Measurements from ENCODE around the gene DOLK.

DOLK gene

GRCh38 chr9:128929560-128929959 is 17.8 kb downstream of the DOLK start:
- DNase-seq: no peak

- DNase-seq: no peak
Observed at GRCh38 chr9:128928624-128929023, 18.8 kb downstream of the DOLK start.

GRCh38 chr9:128927731-128928411 is 19.5 kb downstream of the DOLK start:
- peak; percentile 76 for DNase-seq

- DNase-seq: no peak
Observed at GRCh38 chr9:128923493-128923883, 23.9 kb downstream of the DOLK start.

GRCh38 chr9:128921881-128922763 is 25.3 kb downstream of the DOLK start:
- no peak for DNase-seq

- no peak for DNase-seq
Observed at GRCh38 chr9:128920381-128921058, 26.9 kb downstream of the DOLK start, which contains the start of gene PHYHD1. TSS of gene PHYHD1 (plus strand) at chr9:128920982. CDS start at chr9:128922324, 1,342 bp downstream.

- no peak for DNase-seq
Observed at GRCh38 chr9:128919402-128920089, 27.9 kb downstream of the DOLK start.

- no peak for DNase-seq
Observed at GRCh38 chr9:128918921-128919320, 28.5 kb downstream of the DOLK start.

- no peak for DNase-seq
Observed at GRCh38 chr9:128917151-128917849, 30.1 kb downstream of the DOLK start.

GRCh38 chr9:128916745-128917144 is 30.7 kb downstream of the DOLK start:
- DNase-seq: no peak

- DNase-seq: no peak
Observed at GRCh38 chr9:128916204-128916603, 31.2 kb downstream of the DOLK start.

GRCh38 chr9:128913995-128914772 is 33.2 kb downstream of the DOLK start:
- no peak for DNase-seq

GRCh38 chr9:128913048-128913900 is 34.1 kb downstream of the DOLK start:
- no peak for DNase-seq

GRCh38 chr9:128912270-128912853 is 35.0 kb downstream of the DOLK start:
- no peak for DNase-seq

GRCh38 chr9:128911529-128912035 is 35.8 kb downstream of the DOLK start:
- no peak for DNase-seq

GRCh38 chr9:128910906-128911305 is 36.5 kb downstream of the DOLK start:
- no peak for DNase-seq

GRCh38 chr9:128909859-128910258 is 37.5 kb downstream of the DOLK start:
- no peak for DNase-seq

GRCh38 chr9:128908372-128908771 is 39.0 kb downstream of the DOLK start:
- no peak for DNase-seq

GRCh38 chr9:128906741-128907140 is 40.7 kb downstream of the DOLK start:
- DNase-seq: no peak

- DNase-seq: no peak
Observed at GRCh38 chr9:128905964-128906363, 41.4 kb downstream of the DOLK start.

All from NCI-H510A treated with DMSO at 0.1 percent for 48 hours (cell line).